ENCODE measurements around the gene ZFP57.

Gene ZFP57

GRCh38 chr6:29680904-29681303 lies at the start of gene ZFP57:
Gene ZFP57, minus strand, starts transcription at chr6:29681152. Its CDS starts 4,149 bp downstream, at chr6:29677003.
- no peak for DNase-seq (ENCODE audit: low read depth in 2 of 3, low spot score in 2 of 3)

- DNase-seq (ENCODE audit: low read depth in 2 of 3, low spot score in 2 of 3): no peak
These were observed 49.7 kb upstream of the ZFP57 start for GRCh38 chr6:29730575-29731126.

- DNase-seq (ENCODE audit: low read depth in 2 of 3, low spot score in 2 of 3): no peak
These were observed 48.9 kb upstream of the ZFP57 start for GRCh38 chr6:29729774-29730328.

- DNase-seq (ENCODE audit: low read depth in 2 of 3, low spot score in 2 of 3): no peak
These were observed 47.9 kb upstream of the ZFP57 start for GRCh38 chr6:29728875-29729270.

GRCh38 chr6:29728173-29728874 lies 47.4 kb upstream of the ZFP57 start:
- no peak for DNase-seq (ENCODE audit: low read depth in 2 of 3, low spot score in 2 of 3)

- DNase-seq (ENCODE audit: low read depth in 2 of 3, low spot score in 2 of 3): no peak
These were observed 46.7 kb upstream of the ZFP57 start for GRCh38 chr6:29727637-29728036.

GRCh38 chr6:29726571-29727194 lies 45.7 kb upstream of the ZFP57 start:
- no peak for DNase-seq (ENCODE audit: low read depth in 2 of 3, low spot score in 2 of 3)

- DNase-seq (ENCODE audit: low read depth in 2 of 3, low spot score in 2 of 3): no peak
These were observed 45.0 kb upstream of the ZFP57 start for GRCh38 chr6:29726001-29726400.

- no peak for DNase-seq (ENCODE audit: low read depth in 2 of 3, low spot score in 2 of 3)
These were observed 44.3 kb upstream of the ZFP57 start for GRCh38 chr6:29724937-29725869.

- DNase-seq (ENCODE audit: low read depth in 2 of 3, low spot score in 2 of 3): peak; percentile 37 to 62 (median 51)
These were observed 43.0 kb upstream of the ZFP57 start for GRCh38 chr6:29723666-29724588.

- DNase-seq (ENCODE audit: low read depth in 2 of 3, low spot score in 2 of 3): peak in 1 of 3 experiments; percentile 48
These were observed 42.3 kb upstream of the ZFP57 start, which contains the start of gene HLA-F for GRCh38 chr6:29723262-29723665. Gene HLA-F, plus strand, starts transcription at chr6:29723434. Its CDS starts 30 bp downstream, at chr6:29723464.

- DNase-seq (ENCODE audit: low read depth in 2 of 3, low spot score in 2 of 3): no peak
These were observed 39.9 kb upstream of the ZFP57 start for GRCh38 chr6:29720863-29721262.

GRCh38 chr6:29710281-29710941 lies 29.5 kb upstream of the ZFP57 start:
- DNase-seq (ENCODE audit: low read depth in 2 of 3, low spot score in 2 of 3): no peak

GRCh38 chr6:29709188-29709587 lies 28.2 kb upstream of the ZFP57 start:
- no peak for DNase-seq (ENCODE audit: low read depth in 2 of 3, low spot score in 2 of 3)

- DNase-seq (ENCODE audit: low read depth in 2 of 3, low spot score in 2 of 3): no peak
These were observed 27.7 kb upstream of the ZFP57 start for GRCh38 chr6:29708432-29709179.

- no peak for DNase-seq (ENCODE audit: low read depth in 2 of 3, low spot score in 2 of 3)
These were observed 24.7 kb upstream of the ZFP57 start for GRCh38 chr6:29705389-29706231.

- DNase-seq (ENCODE audit: low read depth in 2 of 3, low spot score in 2 of 3): peak; percentile 45 to 92 (median 83)
These were observed 21.7 kb upstream of the ZFP57 start for GRCh38 chr6:29702519-29703103.

Data from activated CD8-positive, alpha-beta memory T cell treated with anti-CD3 and anti-CD28 coated beads for 48 hours (primary cell).